HG02588 (cell line): Measurements from ENCODE around the gene ADAM33.

ENCODE experiments used
- ATAC-seq: cut with Tn5 transposase; IDR thresholded peaks from one replicate; pipeline ENCODE4 v1.9.1; 2021; ENCODE audit warnings: mild to moderate bottlenecking, moderate library complexity; ENCODE audit not compliant: unreplicated experiment

ADAM33 gene

DNA sequence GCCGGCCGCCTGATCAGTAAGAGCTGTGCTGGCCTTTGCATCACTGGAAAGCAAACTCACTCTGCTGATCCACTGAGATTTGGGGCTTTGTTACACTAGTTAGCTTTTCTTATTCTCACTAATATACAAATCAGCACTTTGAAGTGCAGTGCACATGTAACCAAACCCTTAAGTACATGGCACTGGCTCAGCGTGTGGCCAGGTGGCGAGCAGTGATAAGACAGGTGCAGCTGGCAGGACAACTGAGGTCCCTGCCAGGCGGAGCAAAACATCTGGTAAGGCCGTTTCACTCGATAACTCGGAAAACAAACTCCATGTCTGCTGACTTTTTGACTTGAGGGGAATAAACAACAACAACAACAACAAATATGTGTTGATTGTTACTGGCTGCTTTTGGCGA lies 29.6 kb downstream of the ADAM33 start:
- ATAC-seq: no peak

DNA sequence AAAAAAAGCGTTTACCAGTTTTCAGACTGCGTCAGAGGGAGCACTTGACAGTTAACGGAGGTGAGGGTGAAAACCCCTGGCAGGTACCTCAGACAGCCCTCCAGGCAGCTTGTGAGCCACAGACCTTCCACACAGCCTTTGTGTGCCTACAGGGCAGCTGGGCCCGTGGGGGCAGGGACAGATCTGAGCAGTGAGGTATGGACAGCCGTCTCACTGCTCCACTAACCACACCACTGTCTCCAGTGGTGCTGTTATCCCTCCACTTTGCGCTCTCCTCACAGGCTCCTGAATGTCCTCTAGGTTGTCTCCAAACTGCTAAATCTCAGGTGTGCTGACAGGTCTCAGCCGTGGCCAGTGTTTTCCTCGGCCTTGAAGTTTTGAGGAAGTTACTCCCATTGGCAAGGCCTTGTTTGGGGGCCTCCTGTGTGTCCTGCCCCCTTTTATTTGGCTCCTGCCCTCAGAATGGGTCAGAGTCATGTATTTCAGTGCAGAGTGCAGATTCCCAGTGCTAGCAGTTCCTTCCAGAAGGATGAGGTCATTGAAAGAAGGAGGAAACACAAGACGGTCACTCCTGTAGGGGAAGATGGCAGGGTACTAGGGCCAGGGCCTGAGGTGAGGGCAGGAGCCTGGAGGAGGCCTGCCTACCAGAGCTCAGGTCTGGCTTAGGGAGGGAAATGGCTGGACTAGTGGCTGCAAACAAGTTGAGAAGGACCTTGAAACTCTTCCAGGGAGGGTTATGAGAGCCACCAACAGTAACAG lies 30.4 kb downstream of the ADAM33 start:
- ATAC-seq: no peak

DNA sequence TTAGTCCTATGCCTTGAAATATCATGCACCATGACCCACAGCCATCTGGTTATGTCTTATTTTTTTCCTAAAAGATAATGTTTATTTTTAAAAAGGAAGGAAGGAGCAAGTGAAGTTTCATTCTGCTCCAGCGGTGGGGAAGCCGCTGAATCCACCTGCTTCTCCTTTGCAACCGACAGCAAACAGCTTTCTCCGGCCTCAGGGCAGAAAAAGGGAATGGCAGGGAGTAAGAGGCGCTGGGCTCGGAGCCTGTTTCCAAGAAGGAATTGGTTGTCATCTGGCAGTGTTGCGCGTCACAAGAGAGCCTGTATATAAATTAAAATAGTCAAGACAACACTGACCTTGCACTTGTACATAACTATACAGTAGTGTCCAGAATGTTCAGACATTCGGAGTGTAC lies 32.9 kb downstream of the ADAM33 start:
- no peak for ATAC-seq

GRCh38 chr20:3647473-3647872 lies 34.3 kb downstream of the ADAM33 start:
- ATAC-seq: no peak

DNA sequence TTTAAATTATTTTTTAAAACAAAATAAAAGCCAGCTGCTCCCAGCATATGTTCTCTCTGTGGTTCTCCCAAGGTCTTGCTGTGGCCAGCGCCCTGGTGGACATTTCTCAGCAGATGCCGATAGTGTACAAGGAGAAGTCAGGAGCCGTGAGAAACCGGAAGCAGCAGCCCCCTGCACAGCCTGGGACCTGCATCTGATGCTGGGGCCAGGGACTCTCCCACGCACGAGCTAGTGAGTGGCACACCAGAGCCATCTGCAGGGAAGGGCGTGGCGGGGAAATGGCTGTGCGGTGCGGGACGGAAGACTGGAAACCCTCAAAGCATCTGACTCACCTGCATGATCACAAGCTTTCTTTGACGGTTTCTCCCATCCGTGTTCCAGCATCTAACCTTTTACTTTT lies 35.2 kb downstream of the ADAM33 start:
- ATAC-seq: no peak

GRCh38 chr20:3646067-3646440 lies 35.8 kb downstream of the ADAM33 start:
- no peak for ATAC-seq

DNA sequence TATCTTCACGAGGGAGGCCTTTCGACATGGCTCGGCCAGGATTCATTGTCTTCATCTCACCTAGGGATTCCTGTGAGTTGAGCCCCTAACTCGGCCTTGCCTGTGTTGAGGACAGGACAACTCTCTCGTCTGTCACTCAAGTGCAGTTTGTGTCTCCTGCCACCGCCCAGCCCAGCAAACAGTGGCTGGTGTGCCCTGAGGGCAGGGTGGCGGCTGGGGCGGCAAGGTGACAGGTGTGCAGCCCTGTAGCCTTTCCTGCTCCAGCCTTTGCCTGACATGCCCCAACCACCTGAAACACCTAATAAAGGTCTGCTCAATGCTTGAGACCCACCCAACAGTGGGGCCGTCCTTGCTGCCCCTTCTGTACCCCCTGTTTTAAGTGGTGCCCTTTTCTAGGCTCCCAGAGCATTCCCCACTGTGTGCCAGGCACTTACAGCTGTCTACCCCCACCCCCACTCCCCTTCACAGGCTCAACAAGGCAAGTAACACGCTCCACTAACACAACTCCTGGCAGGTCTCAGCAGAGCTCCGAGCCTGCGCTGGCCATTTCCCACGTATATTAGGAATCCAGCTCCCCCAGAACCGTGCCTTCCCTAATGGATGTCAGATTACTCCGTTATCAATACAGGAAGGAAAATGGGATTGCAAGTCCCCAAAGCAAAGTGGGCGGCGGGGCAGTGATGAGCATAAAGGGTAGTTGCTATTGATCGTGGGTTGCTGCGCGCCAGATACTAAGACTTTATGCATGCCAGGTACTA lies 36.3 kb downstream of the ADAM33 start:
- ATAC-seq: no peak

DNA sequence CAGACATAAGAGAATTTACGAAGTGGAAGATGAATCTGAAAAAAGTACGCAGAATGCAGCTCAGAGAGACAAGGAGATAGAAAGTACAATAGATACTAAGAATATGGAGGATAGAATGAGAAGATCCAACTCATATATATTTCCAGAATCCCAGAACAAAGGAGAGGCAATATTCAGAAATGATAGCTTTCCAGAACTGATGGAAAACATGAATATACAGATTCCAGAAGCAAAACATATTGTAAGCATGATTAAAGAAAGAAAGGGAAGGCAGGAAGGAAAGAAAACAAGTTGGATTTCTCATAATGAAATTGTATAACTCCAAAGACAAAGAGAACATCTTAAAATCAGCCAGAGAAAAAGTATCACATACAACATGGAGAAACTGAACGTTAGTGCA lies 41.6 kb downstream of the ADAM33 start:
- no peak for ATAC-seq

GRCh38 chr20:3635346-3635745 lies 46.5 kb downstream of the ADAM33 start:
- ATAC-seq: no peak

DNA sequence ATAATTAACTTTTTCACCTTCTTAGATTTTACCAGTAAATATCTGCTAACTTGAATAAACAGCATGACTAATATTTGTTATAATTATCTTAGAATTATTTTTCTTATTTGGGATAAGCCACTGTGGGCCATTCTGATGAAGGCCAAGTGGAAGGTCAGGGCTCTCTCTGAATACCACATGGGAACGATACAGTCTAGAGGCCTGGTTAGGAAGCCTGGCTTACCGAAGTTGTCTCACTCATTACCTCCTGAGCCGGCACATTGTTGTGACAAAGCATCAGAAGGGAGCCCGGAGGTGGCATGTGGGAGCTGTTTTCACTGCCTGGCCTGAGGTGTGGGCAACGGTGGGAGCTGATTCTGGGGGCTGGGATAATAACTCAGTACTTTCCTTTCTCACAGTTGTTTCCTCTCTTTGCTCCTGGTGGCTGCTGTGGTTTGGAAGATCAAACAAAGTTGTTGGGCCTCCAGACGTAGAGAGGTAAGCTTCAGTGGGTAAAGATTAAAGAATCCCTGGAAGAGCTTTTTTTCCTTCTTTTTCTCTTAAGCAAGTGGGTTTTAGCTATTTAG lies 47.8 kb downstream of the ADAM33 start:
- ATAC-seq: no peak

GRCh38 chr20:3632311-3633004 lies 49.4 kb downstream of the ADAM33 start:
- no peak for ATAC-seq

DNA sequence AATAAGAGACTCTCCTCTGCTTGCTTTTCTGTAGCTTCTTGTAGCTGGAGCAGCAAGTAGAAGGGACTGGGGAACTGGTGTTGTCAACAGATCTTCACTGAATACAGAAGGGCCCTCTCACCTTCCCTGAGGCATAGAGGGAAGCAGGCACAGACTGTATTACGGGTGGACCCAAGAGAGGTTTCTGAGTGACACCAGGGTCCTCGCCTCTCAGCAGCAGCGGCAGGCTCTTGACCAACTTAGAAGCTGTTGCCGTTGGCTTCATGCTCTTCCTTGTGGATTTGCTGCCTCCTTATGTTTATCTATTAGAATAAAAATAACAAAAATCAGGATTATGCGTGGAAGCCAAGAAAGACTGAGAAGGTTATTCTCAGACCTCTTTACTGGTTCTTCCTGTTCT lies 50.3 kb downstream of the ADAM33 start:
- no peak for ATAC-seq

DNA sequence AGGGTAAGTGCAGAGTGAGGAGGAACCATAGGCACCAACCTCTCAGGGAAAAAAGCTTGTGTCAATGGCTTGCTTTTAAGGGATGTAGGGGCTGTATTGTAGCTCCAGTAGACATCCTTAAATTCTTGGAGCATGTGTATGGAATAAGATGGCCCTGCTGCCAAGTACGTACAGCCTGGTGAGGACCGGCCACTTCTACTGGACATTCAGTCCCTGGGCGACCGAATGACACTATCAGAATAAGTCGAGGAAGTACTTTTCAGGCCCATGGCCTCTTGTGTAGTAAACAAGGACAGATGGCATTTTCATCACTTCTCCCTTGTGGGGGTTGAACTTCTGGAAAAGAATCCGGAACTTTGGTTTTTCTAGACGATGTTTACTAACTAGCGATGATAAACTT lies 51.4 kb downstream of the ADAM33 start:
- ATAC-seq: no peak

DNA sequence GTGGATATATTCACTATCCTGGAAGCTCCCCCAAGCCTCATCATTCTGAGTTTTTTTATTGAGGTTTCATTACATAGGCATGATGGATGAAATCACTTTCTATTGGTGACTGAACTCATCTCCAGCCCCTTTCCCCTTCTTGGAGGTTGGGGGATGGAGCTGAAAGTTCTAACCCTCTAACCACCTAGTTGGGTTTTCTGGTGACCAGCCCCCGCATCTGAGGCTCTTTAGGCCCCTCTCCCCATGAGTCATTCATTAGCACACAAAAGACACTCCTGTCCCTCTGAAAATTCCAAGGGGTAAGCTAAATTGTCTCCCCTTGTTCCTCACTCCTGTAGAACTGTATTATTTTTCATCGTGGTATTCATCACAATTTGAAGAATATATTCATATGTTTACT lies 51.9 kb downstream of the ADAM33 start:
- ATAC-seq: no peak

GRCh38 chr20:3628502-3629314 lies 53.1 kb downstream of the ADAM33 start:
- ATAC-seq: no peak

DNA sequence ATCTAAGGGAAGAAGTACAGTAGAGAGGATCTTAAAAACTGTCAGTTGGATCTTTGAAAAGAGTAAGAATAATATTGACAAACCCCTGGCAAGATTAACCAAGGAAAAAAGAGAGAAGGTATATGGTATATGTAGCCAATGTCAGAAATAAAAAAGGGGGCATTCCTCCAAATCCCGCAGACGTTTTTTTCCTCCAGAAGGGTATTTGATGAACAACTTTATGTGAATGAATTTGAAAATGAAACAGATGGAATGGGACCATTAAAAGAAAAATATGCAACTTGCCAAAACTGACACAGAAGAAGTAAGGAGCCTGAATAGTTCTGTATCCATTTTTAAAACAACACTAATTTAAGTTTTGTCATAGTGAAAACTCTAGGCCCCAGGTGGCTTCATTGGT lies 54.3 kb downstream of the ADAM33 start:
- no peak for ATAC-seq

GRCh38 chr20:3622406-3622805 lies 59.4 kb downstream of the ADAM33 start:
- no peak for ATAC-seq

DNA sequence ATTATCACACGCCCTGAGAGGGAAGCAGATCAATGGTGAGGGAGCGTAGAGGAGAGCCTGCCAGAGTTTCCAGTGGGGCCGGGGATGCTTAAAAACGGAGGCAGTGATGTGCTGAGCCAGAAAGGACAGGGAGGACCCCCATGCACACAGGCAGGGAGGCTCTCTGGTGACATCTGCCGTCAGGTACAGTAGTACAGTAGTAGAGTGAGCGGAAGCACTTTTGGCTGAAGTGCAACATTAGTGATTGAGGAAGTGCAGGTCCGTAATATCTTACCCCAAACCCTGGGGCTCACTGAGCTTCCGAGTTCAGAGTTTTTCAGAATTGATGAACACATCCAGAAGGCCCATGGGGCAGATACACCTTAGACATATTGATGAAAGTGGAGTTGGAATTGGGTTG lies 60.7 kb downstream of the ADAM33 start:
- ATAC-seq: no peak
